Measurements from ENCODE around the gene FAM83B.

GRCh38 chr6:54897462-54898189 lies 51.1 kb downstream of the FAM83B start:
- TF ChIP-seq ZFP30 (CRISPR knock-in tag; IDR thresholded peaks at IDR 0.05), result no peak
- TF ChIP-seq ESRRG (CRISPR knock-in tag; IDR thresholded peaks at IDR 0.05), result no peak
- TF ChIP-seq PATZ1 (CRISPR knock-in tag; IDR thresholded peaks at IDR 0.05; ENCODE audit: borderline replicate concordance), result no peak
- TF ChIP-seq ZNF565 (CRISPR knock-in tag; conservative IDR thresholded peaks at IDR 0.05; ENCODE audit: low read depth), result no peak
- TF ChIP-seq PPARA (CRISPR knock-in tag; IDR thresholded peaks at IDR 0.05; ENCODE audit: borderline replicate concordance), result no peak
- no peak for TF ChIP-seq CREB5 (CRISPR knock-in tag; IDR thresholded peaks at IDR 0.05; ENCODE audit: low read depth)
- no peak for TF ChIP-seq TSHZ2 (CRISPR knock-in tag; IDR thresholded peaks at IDR 0.05)
- no peak for TF ChIP-seq TCF4 (CRISPR knock-in tag; IDR thresholded peaks at IDR 0.05; ENCODE audit: borderline replicate concordance)
- no peak for TF ChIP-seq BACH2 (CRISPR knock-in tag; IDR thresholded peaks at IDR 0.05; ENCODE audit: borderline replicate concordance)
